Transverse colon (tissue), 4 donors: ENCODE results near the gene DMD. TPM values are rescaled to one million over a fixed set of nuclear protein-coding genes. Genes with fewer than 3 reads are reported as not detected.

Experiments used
- DNase-seq: peaks from one replicate; pipeline ENCODE4 v3.0.0-alpha.2; 2019
- H3K27ac ChIP-seq, 4 donors: fragments of 200-600 bp; sonication (generic); 2 replicates each; pipeline ENCODE4 v1.5.1; 2016 to 2018; ENCODE audit warnings: inconsistent platforms in 4 of 4
- H3K27me3 ChIP-seq: fragments of 200-600 bp; sonication (generic); 2 replicates; pipeline ENCODE4 v1.5.1; 2017; ENCODE audit warnings: inconsistent platforms
- H3K36me3 ChIP-seq, 4 donors: fragments of 200-600 bp; sonication (generic); 2 replicates each; pipeline ENCODE4 v1.5.1; 2017 to 2019; ENCODE audit warnings: inconsistent platforms in 4 of 4
- H3K4me1 ChIP-seq, 4 donors: fragments of 200-600 bp; sonication (generic); 2 replicates each; pipeline ENCODE4 v1.5.1; 2017 to 2020; ENCODE audit warnings: inconsistent platforms in 4 of 4
- H3K4me3 ChIP-seq, 4 donors: fragments of 200-600 bp; sonication (generic); 1 replicate in 1 of 4; 2 replicates in 3 of 4; pipeline versions ENCODE4 v1.5.1 to v1.6.1; 2017 to 2019; ENCODE audit warnings: inconsistent platforms in 4 of 4
- H3K9me3 ChIP-seq, 2 donors: fragments of 200-600 bp; sonication (generic); 2 replicates each; pipeline ENCODE4 v1.5.1; 2017 to 2019; ENCODE audit warnings: inconsistent platforms in 2 of 2
- EP300 ChIP-seq: sonication (generic); formaldehyde crosslinking; IDR thresholded peaks from one replicate; pipeline ENCODE4 v1.6.1; 2017; ENCODE audit warnings: antibody characterized with exemption, low read depth
- POLR2A ChIP-seq: fragments of 450-650 bp; IDR thresholded peaks from one replicate; pipeline ENCODE4 v1.6.1; 2016; ENCODE audit warnings: antibody characterized with exemption, mild to moderate bottlenecking, moderate library complexity
- POLR2AphosphoS5 ChIP-seq, 3 donors: sonication (generic); formaldehyde crosslinking; IDR thresholded peaks; one replicate each; pipeline ENCODE4 v1.6.1; 2016; ENCODE audit warnings: antibody characterized with exemption in 3 of 3
- WGBS, 2 donors: methylation state at CpG; one replicate each; pipeline ENCODE4 v1.1.5; 2018; ENCODE audit warnings: low coverage in 1 of 2; 5-methylcytosine and 5-hydroxymethylcytosine counted together
- in situ Hi-C, 4 donors: fragments of 200-750 bp; cut with MboI; loops; one replicate each; pipeline versions ENCODE4 v1.15.0 to v1.15.1; 2017; ENCODE audit warnings: low sequenced_read_pairs in 3 of 4, low pct_ligation_motif_present in 1 of 4, low pct_unique_long_range_greater_than_20kb in 1 of 4
- intact Hi-C: fragments of 100-400 bp; cut with DNase I; formaldehyde crosslinking; loops from one replicate; pipeline ENCODE4 v1.15.1; 2023; ENCODE audit warnings: low total_unique reads
- total RNA-seq, 4 donors: library from RNA; depleted of rRNA; stranded (reverse); fragments of >200 nt; gene quantifications; one replicate each; pipeline ENCODE4 v1.1.0, GENCODE V29; 2016
- TF ChIP-seq, protein P1 (sequence below), 5 experiments: fragments of 200-600 bp in 3 of 5; fragments of 450-650 bp in 2 of 5; sonication (generic) in 3 of 5; IDR thresholded peaks; 1 replicate in 2 of 5; 2 replicates in 3 of 5; pipeline ENCODE4 v1.5.1; 2016 to 2017; ENCODE audit warnings: antibody characterized with exemption in 5 of 5, inconsistent platforms in 3 of 5, mild to moderate bottlenecking in 2 of 5, moderate library complexity in 1 of 5

Gene DMD
- total RNA-seq, 4 donors from 2014 or later: 20.9 to 44.6 (median 32.5) TPM

DNA sequence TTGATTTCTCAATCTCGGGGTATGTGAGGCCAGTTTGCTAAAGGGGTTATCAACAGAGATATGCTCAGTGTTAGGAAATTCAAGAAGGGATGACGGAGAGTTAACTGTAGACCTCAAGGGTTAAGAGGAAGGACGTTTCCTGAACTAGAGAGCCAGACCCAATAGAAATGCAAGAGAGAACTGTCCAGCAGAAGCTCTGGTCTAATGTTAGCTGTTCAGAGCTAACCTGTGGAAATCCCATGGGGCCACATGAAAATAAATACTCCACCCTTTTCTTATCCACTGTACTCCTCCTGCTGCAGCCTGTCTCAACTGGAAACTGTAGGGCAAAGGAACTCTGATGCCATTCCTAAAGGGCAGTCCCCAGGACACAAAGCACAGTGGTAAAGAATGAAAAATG lies 274.3 kb downstream of the DMD start:
- H3K27ac ChIP-seq: no peak overlapping the region
- no peaks in the 10 kb centered on the region for H3K9me3 ChIP-seq
- no peaks in the 10 kb centered on the region for H3K36me3 ChIP-seq
- in situ Hi-C loops (no loop called here), intact Hi-C loops (no loop called here)
- H3K4me3 ChIP-seq: no peak overlapping the region
- 43 to 60% methylated on average over 1 to 3 of the region's 3 CpGs for WGBS, 2 donors
- no peak for DNase-seq
- TF ChIP-seq POLR2AphosphoS5 (IDR thresholded peaks at IDR 0.05) (no peak), EP300 (no peak), POLR2A (no peak)
- TF ChIP-seq, protein P1, sequence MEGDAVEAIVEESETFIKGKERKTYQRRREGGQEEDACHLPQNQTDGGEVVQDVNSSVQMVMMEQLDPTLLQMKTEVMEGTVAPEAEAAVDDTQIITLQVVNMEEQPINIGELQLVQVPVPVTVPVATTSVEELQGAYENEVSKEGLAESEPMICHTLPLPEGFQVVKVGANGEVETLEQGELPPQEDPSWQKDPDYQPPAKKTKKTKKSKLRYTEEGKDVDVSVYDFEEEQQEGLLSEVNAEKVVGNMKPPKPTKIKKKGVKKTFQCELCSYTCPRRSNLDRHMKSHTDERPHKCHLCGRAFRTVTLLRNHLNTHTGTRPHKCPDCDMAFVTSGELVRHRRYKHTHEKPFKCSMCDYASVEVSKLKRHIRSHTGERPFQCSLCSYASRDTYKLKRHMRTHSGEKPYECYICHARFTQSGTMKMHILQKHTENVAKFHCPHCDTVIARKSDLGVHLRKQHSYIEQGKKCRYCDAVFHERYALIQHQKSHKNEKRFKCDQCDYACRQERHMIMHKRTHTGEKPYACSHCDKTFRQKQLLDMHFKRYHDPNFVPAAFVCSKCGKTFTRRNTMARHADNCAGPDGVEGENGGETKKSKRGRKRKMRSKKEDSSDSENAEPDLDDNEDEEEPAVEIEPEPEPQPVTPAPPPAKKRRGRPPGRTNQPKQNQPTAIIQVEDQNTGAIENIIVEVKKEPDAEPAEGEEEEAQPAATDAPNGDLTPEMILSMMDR (IDR thresholded peaks at IDR 0.05): no peak
- H3K4me1 ChIP-seq: no peaks in the 10 kb centered on the region
- no peaks in the 10 kb centered on the region for H3K27me3 ChIP-seq

DNA sequence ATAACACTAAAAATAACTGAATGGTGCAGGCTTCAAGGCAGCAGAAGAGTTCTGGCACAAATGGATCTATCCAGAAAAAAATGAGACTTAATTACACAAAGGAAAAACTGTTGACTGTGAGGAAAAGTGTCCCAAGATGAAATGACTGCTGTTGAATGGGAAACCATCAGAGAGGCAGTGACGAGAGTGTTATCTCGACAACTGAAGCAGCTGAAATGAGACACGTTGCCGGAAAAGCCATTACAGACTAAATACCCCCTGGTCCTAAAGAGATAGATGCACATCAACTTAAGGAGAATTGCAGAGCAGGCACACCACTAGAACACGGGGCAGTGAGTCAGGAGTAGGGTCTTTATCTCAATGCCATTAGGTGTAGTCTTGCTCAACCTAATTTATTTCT lies 277.8 kb downstream of the DMD start:
- intact Hi-C loops: no loop called here
- in situ Hi-C loops: no loop called here
- no peak for DNase-seq
- TF ChIP-seq, protein P1 (IDR thresholded peaks at IDR 0.05): no peak
- no peak for TF ChIP-seq EP300
- no peak for TF ChIP-seq POLR2A
- no peak for TF ChIP-seq POLR2AphosphoS5 (IDR thresholded peaks at IDR 0.05)
- Histone ChIP-seq H3K36me3 (no peaks in the 10 kb centered on the region), H3K9me3 (no peaks in the 10 kb centered on the region), H3K27ac (no peak overlapping the region), H3K27me3 (no peaks in the 10 kb centered on the region), H3K4me3 (no peak overlapping the region), H3K4me1 (no peaks in the 10 kb centered on the region)
- 75% methylated on average over 5 of the region's 5 CpGs; no CpG with 5 or more reads in 1 of the 2 donors for WGBS, 2 donors

- in situ Hi-C loops: no loop called here
- no peaks in the 10 kb centered on the region for H3K9me3 ChIP-seq
- no peaks in the 10 kb centered on the region for H3K4me1 ChIP-seq
- H3K27ac ChIP-seq: no peak overlapping the region
- no peaks in the 10 kb centered on the region for H3K36me3 ChIP-seq
- no peak for DNase-seq
- WGBS, 2 donors: 72 to 74% methylated on average over 3 to 4 of the region's 4 CpGs
- H3K4me3 ChIP-seq: no peak overlapping the region
- no peaks in the 10 kb centered on the region for H3K27me3 ChIP-seq
- intact Hi-C loops: no loop called here
- TF ChIP-seq POLR2AphosphoS5 (IDR thresholded peaks at IDR 0.05): no peak
Measured at GRCh38 chrX:32929040-32929439, 282.3 kb downstream of the DMD start.

GRCh38 chrX:32896088-32896487 lies 315.3 kb downstream of the DMD start:
- H3K4me1 ChIP-seq: no peaks in the 10 kb centered on the region
- no peak overlapping the region for H3K27ac ChIP-seq
- no peaks in the 10 kb centered on the region for H3K9me3 ChIP-seq
- DNase-seq: no peak
- no peak overlapping the region for H3K4me3 ChIP-seq
- no peaks in the 10 kb centered on the region for H3K36me3 ChIP-seq
- intact Hi-C loops (no loop called here), in situ Hi-C loops (no loop called here)
- TF ChIP-seq, protein P1 (IDR thresholded peaks at IDR 0.05): no peak
- TF ChIP-seq POLR2AphosphoS5 (IDR thresholded peaks at IDR 0.05) (no peak), POLR2A (no peak), EP300 (no peak)
- H3K27me3 ChIP-seq: no peaks in the 10 kb centered on the region
- 33 to 69% methylated on average over 1 to 3 of the region's 3 CpGs for WGBS, 2 donors

DNA sequence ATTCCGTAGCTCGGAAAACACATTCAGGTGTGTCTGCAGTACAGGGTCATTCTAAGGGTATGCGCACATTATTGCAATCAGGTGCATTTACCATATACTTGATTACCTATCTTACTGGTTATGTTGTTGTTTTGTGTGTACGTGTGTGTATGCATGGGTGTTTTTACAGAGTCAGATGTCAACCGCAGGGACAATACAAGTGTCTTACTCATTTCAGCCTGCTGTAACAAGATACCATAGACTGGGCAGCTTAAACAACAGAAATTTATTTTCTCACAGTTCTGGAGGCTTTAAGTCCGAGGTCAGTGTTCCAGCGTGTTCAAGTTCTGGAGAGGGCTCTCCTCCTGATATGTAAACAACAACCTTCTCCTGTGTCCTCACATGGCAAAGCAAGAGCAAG lies 316.7 kb downstream of the DMD start:
- TF ChIP-seq EP300: no peak
- TF ChIP-seq POLR2AphosphoS5 (IDR thresholded peaks at IDR 0.05): no peak
- TF ChIP-seq, protein P1 (IDR thresholded peaks at IDR 0.05): no peak
- no peak for TF ChIP-seq POLR2A
- intact Hi-C loops: no loop called here

More for the DNA sequence above, 316.7 kb downstream of the DMD start:
- no peaks in the 10 kb centered on the region for H3K9me3 ChIP-seq
- H3K4me3 ChIP-seq: no peak overlapping the region
- no peaks in the 10 kb centered on the region for H3K27me3 ChIP-seq
- H3K36me3 ChIP-seq: no peaks in the 10 kb centered on the region
- H3K4me1 ChIP-seq: no peaks in the 10 kb centered on the region
- DNase-seq: no peak
- no peak overlapping the region for H3K27ac ChIP-seq
- WGBS, 2 donors: 80 to 86% methylated on average over 1 to 7 of the region's 7 CpGs
- in situ Hi-C loops: no loop called here
